H9 (cell line): ENCODE measurements around the gene TBX1. TPM values are rescaled to one million over a fixed set of nuclear protein-coding genes. Genes with fewer than 3 reads are reported as not detected.

Experiments
- DNase-seq: peaks from one replicate; pipeline ENCODE4 v3.0.0-alpha.2; 2017
- H2AFZ ChIP-seq: one replicate; pipeline ENCODE4 v1.6.1; 2013; ENCODE audit warnings: mild to moderate bottlenecking, low read length, control low read depth, moderate library complexity
- H2AK5ac ChIP-seq: 2 replicates; pipeline ENCODE4 v1.6.1; 2013; ENCODE audit warnings: low read length, control low read depth, mixed read lengths; ENCODE audit not compliant: insufficient read length
- H2BK120ac ChIP-seq: one replicate; pipeline ENCODE4 v1.6.1; 2013; ENCODE audit warnings: low read depth, mild to moderate bottlenecking, low read length, control low read depth, inconsistent platforms; ENCODE audit not compliant: poor library complexity, severe bottlenecking
- H2BK12ac ChIP-seq: 2 replicates; pipeline ENCODE4 v1.6.1; 2013; ENCODE audit warnings: low read length, control low read depth, mixed read lengths, low read depth; ENCODE audit not compliant: insufficient read length
- H2BK15ac ChIP-seq: 2 replicates; pipeline ENCODE4 v1.6.1; 2013; ENCODE audit warnings: low read depth, low read length, control low read depth
- H2BK20ac ChIP-seq: one replicate; pipeline ENCODE4 v1.6.1; 2013; ENCODE audit warnings: low read depth, mild to moderate bottlenecking, low read length, control low read depth, inconsistent platforms; ENCODE audit not compliant: poor library complexity, severe bottlenecking
- H2BK5ac ChIP-seq: 2 replicates; pipeline ENCODE4 v1.6.1; 2013; ENCODE audit warnings: low read length, control low read depth, mixed read lengths; ENCODE audit not compliant: insufficient read length
- H3K14ac ChIP-seq: 2 replicates; pipeline ENCODE4 v1.6.1; 2013; ENCODE audit warnings: low read length, control low read depth; ENCODE audit not compliant: insufficient read depth
- H3K18ac ChIP-seq: 2 replicates; pipeline ENCODE4 v1.6.1; 2013; ENCODE audit warnings: low read depth, mild to moderate bottlenecking, mixed read lengths, low read length, control low read depth; ENCODE audit not compliant: insufficient read length
- H3K23ac ChIP-seq: 2 replicates; pipeline ENCODE4 v1.6.1; 2013; ENCODE audit warnings: low read length, control low read depth, mixed read lengths, low read depth; ENCODE audit not compliant: insufficient read length
- H3K23me2 ChIP-seq: 2 replicates; pipeline ENCODE4 v1.6.1; 2013; ENCODE audit warnings: low read depth, mild to moderate bottlenecking, mixed read lengths, low read length, control low read depth; ENCODE audit not compliant: insufficient read length, poor library complexity, severe bottlenecking
- H3K27ac ChIP-seq: 2 replicates; pipeline ENCODE4 v1.5.1; 2013; ENCODE audit warnings: low read length, control low read depth, mixed read lengths, low read depth; ENCODE audit not compliant: insufficient read length
- H3K27me3 ChIP-seq: 2 replicates; pipeline ENCODE4 v1.6.1; 2013; ENCODE audit warnings: low read length, control low read depth, inconsistent platforms; ENCODE audit not compliant: insufficient read depth
- H3K4ac ChIP-seq: 2 replicates; pipeline ENCODE4 v1.6.1; 2013; ENCODE audit warnings: low read depth, mild to moderate bottlenecking, control low read depth, inconsistent platforms, low read length, moderate library complexity
- H3K4me1 ChIP-seq: 2 replicates; pipeline ENCODE4 v1.6.1; 2013; ENCODE audit warnings: low read length, control low read depth, inconsistent platforms; ENCODE audit not compliant: insufficient read depth
- H3K4me2 ChIP-seq: 2 replicates; pipeline ENCODE4 v1.6.1; 2013; ENCODE audit warnings: low read length, control low read depth, mixed read lengths; ENCODE audit not compliant: insufficient read length, insufficient read depth
- H3K56ac ChIP-seq: 2 replicates; pipeline ENCODE4 v1.6.1; 2013; ENCODE audit warnings: low read depth, mild to moderate bottlenecking, mixed read lengths, low read length, control low read depth; ENCODE audit not compliant: insufficient read length
- H3K79me1 ChIP-seq: 2 replicates; pipeline ENCODE4 v1.6.1; 2013; ENCODE audit warnings: low read depth, mild to moderate bottlenecking, moderate library complexity, low read length, control low read depth, inconsistent platforms; ENCODE audit not compliant: insufficient read depth, poor library complexity, severe bottlenecking
- H3K79me2 ChIP-seq: 2 replicates; pipeline ENCODE4 v1.6.1; 2013; ENCODE audit warnings: low read length, control low read depth, inconsistent platforms; ENCODE audit not compliant: insufficient read depth
- H3K9ac ChIP-seq: 2 replicates; pipeline ENCODE4 v1.6.1; 2013; ENCODE audit warnings: low read length, control low read depth, mixed read lengths; ENCODE audit not compliant: insufficient read length; ENCODE audit errors: extremely low read depth
- H3K9me3 ChIP-seq: one replicate; pipeline ENCODE4 v1.6.1; 2013; ENCODE audit warnings: low read depth, low read length, inconsistent platforms; ENCODE audit not compliant: control insufficient read depth
- H3T11ph ChIP-seq: one replicate; pipeline ENCODE4 v1.6.1; 2013; ENCODE audit warnings: mild to moderate bottlenecking, low read length, control low read depth, inconsistent platforms
- H4K20me1 ChIP-seq: one replicate; pipeline ENCODE4 v1.6.1; 2013; ENCODE audit not compliant: control insufficient read depth, insufficient read length, insufficient read depth
- H4K5ac ChIP-seq: 2 replicates; pipeline ENCODE4 v1.6.1; 2013; ENCODE audit warnings: low read depth, mild to moderate bottlenecking, mixed read lengths, low read length, control low read depth; ENCODE audit not compliant: insufficient read length
- H4K8ac ChIP-seq: replicated peaks from 2 replicates; pipeline ENCODE4 v1.6.1; 2013; ENCODE audit warnings: low read length, control low read depth, mixed read lengths, low read depth; ENCODE audit not compliant: insufficient read length
- H4K91ac ChIP-seq: 2 replicates; pipeline ENCODE4 v1.6.1; 2013; ENCODE audit warnings: low read depth, mild to moderate bottlenecking, moderate library complexity, mixed read lengths, low read length, control low read depth; ENCODE audit not compliant: insufficient read length
- H3K27ac Mint-ChIP-seq, 3 experiments: 2 replicates in 2 of 3; 3 replicates in 1 of 3; pipeline ENCODE4 v1.8.0; 2020 to 2021; ENCODE audit warnings: mixed read lengths in 3 of 3, mild to moderate bottlenecking in 1 of 3, moderate library complexity in 1 of 3
- H3K27me3 Mint-ChIP-seq: 2 replicates; pipeline ENCODE4 v1.8.0; 2021; ENCODE audit warnings: low read depth, mild to moderate bottlenecking, moderate library complexity, mixed read lengths
- H3K36me3 Mint-ChIP-seq, 3 experiments: 2 replicates in 2 of 3; 3 replicates in 1 of 3; pipeline ENCODE4 v1.8.0; 2020 to 2021; ENCODE audit warnings: low read depth in 3 of 3, mixed read lengths in 3 of 3; ENCODE audit not compliant: insufficient read depth in 1 of 3
- H3K4me1 Mint-ChIP-seq, 2 experiments: 2 replicates each; pipeline ENCODE4 v1.8.0; 2020; ENCODE audit warnings: mixed read lengths in 2 of 2
- H3K4me3 Mint-ChIP-seq, 2 experiments: 2 replicates in 1 of 2; 3 replicates in 1 of 2; pipeline ENCODE4 v1.8.0; 2020 to 2021; ENCODE audit warnings: mild to moderate bottlenecking in 2 of 2, mixed read lengths in 2 of 2, moderate library complexity in 1 of 2
- H3K9me3 Mint-ChIP-seq, 2 experiments: 2 replicates in 1 of 2; 3 replicates in 1 of 2; pipeline ENCODE4 v1.8.0; 2020; ENCODE audit warnings: mild to moderate bottlenecking in 2 of 2, mixed read lengths in 2 of 2, moderate library complexity in 1 of 2
- WGBS: extraction: QIAGEN DNeasy Blood & Tissue Kit; methylation state at CpG from one replicate; pipeline ENCODE4 v1.1.7; 2013; ENCODE audit warnings: missing lambda C conversion rate, low lambda C conversion rate, mixed read lengths; ENCODE audit not compliant: insufficient read length; ENCODE audit errors: extremely low coverage; 5-methylcytosine and 5-hydroxymethylcytosine counted together
- total RNA-seq: library from RNA; stranded (reverse); gene quantifications from 2 replicates; pipeline ENCODE4 v1.2.1, GENCODE V29; 2021
- TF ChIP-seq, protein P1 (sequence below): fragments of 200-600 bp; sonication (generic); conservative IDR thresholded peaks from 3 replicates; pipeline ENCODE4 v1.8.0; 2021; ENCODE audit warnings: antibody characterized with exemption, mild to moderate bottlenecking

Gene TBX1
- total RNA-seq, 1 experiment from 2014 or later = 2.2 TPM

DNA sequence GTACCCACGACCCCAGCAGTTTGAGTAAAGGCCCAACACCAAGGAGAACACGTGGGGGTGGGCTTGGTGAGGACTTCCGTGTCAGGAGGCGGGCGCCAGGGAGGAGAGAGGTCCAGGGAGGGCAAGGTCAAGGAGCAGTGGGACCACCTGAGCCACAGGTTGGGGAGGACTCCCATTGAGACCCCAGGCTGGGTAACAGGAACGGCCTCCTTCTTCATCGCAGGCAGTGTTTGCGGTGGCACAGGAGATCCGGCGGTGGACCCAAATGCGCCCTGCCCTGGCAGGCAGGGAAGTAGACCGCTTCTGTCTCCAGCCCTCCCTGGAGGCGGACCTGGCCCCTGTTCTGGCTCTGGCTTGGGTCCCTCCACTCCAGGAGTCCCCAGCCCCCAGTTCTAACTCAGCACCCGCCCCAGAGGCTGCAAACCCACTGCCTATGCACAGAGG lies 5.9 kb upstream of the TBX1 start:
- DNase-seq = peak; percentile 49
- H3K9me3 Mint-ChIP-seq = peaks cover 3 to 4% of the 10 kb centered on the region in 2 experiments; a peak in 3 of 5 replicates

More for the DNA sequence above, 5.9 kb upstream of the TBX1 start:
- Histone ChIP-seq H4K5ac (no peak overlapping the region), H3K23me2 (no peaks in the 10 kb centered on the region), H3K4me2 (peak overlapping the region; percentile 13), H3K79me1 (no peaks in the 10 kb centered on the region), H3K18ac (no peak overlapping the region), H3K9me3 (no peaks in the 10 kb centered on the region), H4K8ac (no peak overlapping the region), H4K91ac (no peak overlapping the region), H3K56ac (no peak overlapping the region), H3K23ac (no peak overlapping the region), H3K27ac (no peak overlapping the region), H3K9ac (no peak overlapping the region), H2BK20ac (no peak overlapping the region), H3T11ph (no peak overlapping the region), H2AFZ (no peak overlapping the region), H2BK15ac (no peak overlapping the region), H3K79me2 (no peaks in the 10 kb centered on the region), H2BK120ac (no peak overlapping the region), H2BK12ac (no peak overlapping the region), H4K20me1 (peaks cover 3% of the 10 kb centered on the region), H3K14ac (no peak overlapping the region; the same call in 1 of the 2 replicates), H2AK5ac (no peak overlapping the region), H3K4me1 (no peaks in the 10 kb centered on the region), H3K27me3 (peaks cover 65% of the 10 kb centered on the region), H3K4ac (no peak overlapping the region), H2BK5ac (no peak overlapping the region)
- no CpG with 5 or more reads among the region's 14 CpGs for WGBS
- no peak overlapping the region for H3K27ac Mint-ChIP-seq
- peaks cover 14 to 33% of the 10 kb centered on the region in 2 experiments for H3K4me1 Mint-ChIP-seq
- TF ChIP-seq, protein P1, sequence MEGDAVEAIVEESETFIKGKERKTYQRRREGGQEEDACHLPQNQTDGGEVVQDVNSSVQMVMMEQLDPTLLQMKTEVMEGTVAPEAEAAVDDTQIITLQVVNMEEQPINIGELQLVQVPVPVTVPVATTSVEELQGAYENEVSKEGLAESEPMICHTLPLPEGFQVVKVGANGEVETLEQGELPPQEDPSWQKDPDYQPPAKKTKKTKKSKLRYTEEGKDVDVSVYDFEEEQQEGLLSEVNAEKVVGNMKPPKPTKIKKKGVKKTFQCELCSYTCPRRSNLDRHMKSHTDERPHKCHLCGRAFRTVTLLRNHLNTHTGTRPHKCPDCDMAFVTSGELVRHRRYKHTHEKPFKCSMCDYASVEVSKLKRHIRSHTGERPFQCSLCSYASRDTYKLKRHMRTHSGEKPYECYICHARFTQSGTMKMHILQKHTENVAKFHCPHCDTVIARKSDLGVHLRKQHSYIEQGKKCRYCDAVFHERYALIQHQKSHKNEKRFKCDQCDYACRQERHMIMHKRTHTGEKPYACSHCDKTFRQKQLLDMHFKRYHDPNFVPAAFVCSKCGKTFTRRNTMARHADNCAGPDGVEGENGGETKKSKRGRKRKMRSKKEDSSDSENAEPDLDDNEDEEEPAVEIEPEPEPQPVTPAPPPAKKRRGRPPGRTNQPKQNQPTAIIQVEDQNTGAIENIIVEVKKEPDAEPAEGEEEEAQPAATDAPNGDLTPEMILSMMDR = no peak
- peak overlapping the region; percentile 15 to 64; a peak in 4 of 5 replicates for H3K4me3 Mint-ChIP-seq
- H3K36me3 Mint-ChIP-seq = no peaks in the 10 kb centered on the region
- peaks cover 82% of the 10 kb centered on the region for H3K27me3 Mint-ChIP-seq
